Esophagus squamous epithelium (tissue), 4 donors: ENCODE data around the gene ICA1L.

Experiments used
- CTCF ChIP-seq, 6 experiments: fragments of 450-650 bp in 4 of 6; fragments of 200-600 bp in 2 of 6; sonication (generic) in 2 of 6; IDR thresholded peaks; one replicate each; pipeline ENCODE4 v1.5.1; 2016 to 2019; ENCODE audit warnings: antibody characterized with exemption in 6 of 6, mild to moderate bottlenecking in 4 of 6, moderate library complexity in 4 of 6
- POLR2A ChIP-seq, 4 donors: fragments of 450-650 bp; IDR thresholded peaks; one replicate each; pipeline ENCODE4 v1.6.1; 2017; ENCODE audit warnings: antibody characterized with exemption in 4 of 4, mild to moderate bottlenecking in 4 of 4, moderate library complexity in 3 of 4

GRCh38 chr2:202861987-202862386 lies 9.6 kb downstream of the ICA1L start:
- TF ChIP-seq CTCF (IDR thresholded peaks at IDR 0.05) (no peak), POLR2A (IDR thresholded peaks at IDR 0.05) (no peak)
